ENCODE data around the gene PIK3R2.
A peak's percentile ranks its signal among the peaks of the same experiment; 100 is the strongest.

GRCh38 chr19:18167975-18168645 lies 15.1 kb downstream of the PIK3R2 start:
- no peak for TF ChIP-seq SP4 (IDR thresholded peaks at IDR 0.05; ENCODE audit: low read length)
- 0 out of 4 replicates have a peak, but pooled peaks of 1 of the 2 experiments have one; percentile 44 for TF ChIP-seq SIN3A (conservative IDR thresholded peaks at IDR 0.05 in 1 of 2, IDR thresholded peaks at IDR 0.05 in 1 of 2; ENCODE audit: low read depth in 1 of 2, low read length in 2 of 2)
- no peak for TF ChIP-seq EP300 (IDR thresholded peaks at IDR 0.05; ENCODE audit: borderline replicate concordance in 1 of 2, low read depth in 2 of 2, low read length in 2 of 2)
- peak; percentile 89 to 92 (median 90) for TF ChIP-seq CTCF (IDR thresholded peaks at IDR 0.05; ENCODE audit: control extremely low read depth in 1 of 3, insufficient read depth in 1 of 3, low read depth in 1 of 3, low read length in 3 of 3)
